GM21367 (cell line): ENCODE measurements around the gene CNPY1.

Experiments used
- ATAC-seq: cut with Tn5 transposase; IDR thresholded peaks from one replicate; pipeline ENCODE4 v1.9.1; 2021; ENCODE audit not compliant: unreplicated experiment

The CNPY1 gene

DNA sequence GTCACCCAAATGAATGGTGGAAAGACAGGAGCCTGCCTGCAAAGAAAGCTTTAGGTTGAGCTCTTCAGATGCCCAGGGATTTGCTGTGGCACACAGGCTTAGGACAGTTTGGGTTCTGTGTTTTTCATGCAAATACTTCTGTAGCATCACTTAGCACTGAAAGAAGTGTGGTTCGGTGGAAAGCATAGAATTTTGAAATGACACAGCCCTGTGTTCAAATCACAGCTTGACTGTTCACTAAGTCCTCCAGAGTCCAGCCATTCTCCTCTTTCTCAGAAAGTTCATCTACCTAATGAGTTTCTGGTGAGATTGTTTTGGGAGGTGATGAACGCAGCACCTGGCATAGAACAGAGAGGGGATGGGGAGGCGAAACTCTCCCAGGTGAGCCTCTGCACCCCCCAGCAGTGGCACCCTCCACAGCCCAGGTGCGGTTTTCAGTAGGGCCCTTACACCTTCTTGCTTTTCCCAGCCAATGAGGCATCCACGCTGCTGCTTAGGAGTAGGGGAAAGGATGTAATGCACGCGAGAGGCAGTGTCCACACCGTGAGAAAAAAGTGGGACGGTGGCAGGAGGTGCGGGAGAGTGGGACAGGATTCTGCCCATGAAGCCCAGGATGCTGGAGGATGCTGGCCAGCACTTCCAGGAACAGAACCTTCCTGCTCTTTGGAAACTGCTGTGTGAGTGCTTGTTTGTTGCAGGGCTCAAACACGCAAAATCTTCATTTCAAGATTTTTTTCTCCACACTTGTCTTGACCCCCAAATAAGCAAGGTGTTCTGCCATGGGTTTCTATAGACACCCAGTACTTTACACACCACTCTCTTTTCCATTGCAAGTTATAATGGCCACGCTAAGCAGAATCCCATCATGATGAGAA lies 76.8 kb downstream of the CNPY1 start:
- no peak for ATAC-seq

DNA sequence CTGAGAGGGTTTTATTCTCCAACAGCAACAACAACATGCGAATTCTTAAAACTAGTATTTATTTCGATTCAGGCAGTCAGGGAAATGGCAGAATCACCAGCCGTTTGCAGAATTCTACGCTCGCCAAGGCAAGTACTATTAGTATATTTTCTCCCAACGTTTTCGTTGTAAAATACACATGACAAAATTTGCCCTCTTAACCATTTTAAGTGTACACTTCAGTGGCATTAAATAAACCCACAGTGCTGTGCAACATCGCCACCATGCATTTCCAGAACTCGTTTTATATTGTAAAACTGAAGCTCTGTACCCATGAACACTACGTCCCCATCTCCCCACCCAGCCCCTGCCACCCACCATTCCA lies 77.6 kb downstream of the CNPY1 start:
- ATAC-seq = no peak

DNA sequence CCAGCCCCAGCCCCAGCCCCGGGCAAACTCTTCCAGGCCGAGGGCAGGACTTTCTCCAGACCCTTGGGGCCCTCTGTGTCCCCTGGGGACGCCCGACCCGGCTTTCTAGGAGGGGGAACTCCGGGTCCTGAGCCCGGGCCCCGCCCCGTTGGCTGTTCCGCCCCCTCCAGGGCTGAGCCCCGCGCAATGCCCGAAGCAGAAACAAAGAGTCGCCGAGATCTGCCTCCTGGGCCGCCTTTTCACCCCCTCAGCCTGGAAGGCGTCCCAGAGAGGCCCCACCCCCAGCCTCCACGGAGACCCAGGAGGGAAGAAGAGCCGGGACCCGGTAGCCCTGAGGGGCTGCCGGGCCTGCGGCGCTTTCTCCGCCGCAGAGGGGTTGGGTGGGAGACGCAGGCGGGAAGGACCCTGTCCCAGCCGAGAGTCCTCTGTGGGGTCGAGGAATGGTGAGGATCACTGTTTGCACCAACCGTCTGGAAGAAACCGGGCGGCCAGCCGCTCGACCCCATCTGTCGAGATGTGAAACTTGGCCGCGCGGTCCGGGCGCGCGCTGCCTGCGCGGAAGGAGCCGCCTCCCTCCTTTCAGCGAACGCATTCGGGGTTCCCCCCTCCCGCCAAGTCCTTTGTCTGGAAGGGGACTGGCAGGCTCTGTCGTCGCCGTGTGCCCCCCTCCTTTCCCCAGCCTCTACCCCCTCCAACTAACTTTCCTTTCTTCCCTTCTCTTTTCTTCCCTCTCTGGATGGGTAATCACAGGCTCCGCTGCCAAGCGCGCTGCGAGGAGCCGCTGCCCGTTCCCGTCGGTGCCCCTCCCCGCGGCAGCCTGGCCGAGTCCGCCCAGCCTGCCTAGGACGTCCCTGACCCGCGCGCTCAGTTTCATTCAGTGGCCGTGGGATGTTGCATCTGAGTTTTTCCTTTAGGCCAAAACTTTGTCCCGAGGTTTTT lies 78.2 kb downstream of the CNPY1 start:
- no peak for ATAC-seq

DNA sequence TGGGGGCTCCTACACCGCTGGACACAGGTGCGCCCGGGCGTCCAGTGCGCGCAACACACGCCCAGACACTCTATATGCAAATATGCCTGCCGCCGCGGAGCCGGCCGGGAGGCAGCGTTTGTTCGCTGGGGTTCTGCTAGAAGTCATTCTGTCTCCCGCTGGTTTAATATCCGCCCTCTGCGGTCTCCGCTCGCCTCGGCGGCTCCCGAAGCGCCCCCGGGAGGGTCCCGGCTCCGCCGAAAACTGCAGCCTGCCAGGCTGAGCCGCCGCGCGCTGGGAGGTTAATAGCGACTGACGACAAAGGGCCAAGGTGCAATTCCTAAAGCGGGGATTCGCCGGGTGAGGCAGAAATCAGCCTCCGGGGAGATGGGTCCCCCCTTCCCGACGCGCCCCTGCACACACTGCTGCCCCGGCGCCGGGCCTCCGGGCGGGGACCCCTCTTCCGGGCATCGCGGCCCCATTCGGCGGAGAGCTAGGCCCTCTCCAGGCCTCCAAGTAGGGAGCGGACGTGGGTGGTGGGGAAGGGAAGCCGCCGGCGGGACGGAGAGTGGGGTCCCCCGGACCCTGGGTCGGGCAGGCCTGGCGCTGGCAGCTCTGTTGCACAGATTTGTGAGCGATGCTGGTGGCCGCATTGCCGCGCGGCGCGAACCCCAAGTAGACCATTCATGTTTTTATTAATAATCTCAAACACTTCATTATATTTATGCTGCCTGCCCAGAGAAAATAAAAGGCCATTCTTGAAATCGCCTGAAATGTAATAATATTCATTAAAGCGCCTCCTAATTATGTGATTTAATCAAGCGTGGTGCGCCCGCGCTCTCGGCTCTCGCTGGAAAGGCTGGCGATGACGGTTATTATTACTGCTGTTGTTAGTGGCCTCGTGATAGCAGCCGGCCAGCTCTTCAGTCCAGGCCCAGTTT lies 79.3 kb downstream of the CNPY1 start:
- ATAC-seq = no peak

DNA sequence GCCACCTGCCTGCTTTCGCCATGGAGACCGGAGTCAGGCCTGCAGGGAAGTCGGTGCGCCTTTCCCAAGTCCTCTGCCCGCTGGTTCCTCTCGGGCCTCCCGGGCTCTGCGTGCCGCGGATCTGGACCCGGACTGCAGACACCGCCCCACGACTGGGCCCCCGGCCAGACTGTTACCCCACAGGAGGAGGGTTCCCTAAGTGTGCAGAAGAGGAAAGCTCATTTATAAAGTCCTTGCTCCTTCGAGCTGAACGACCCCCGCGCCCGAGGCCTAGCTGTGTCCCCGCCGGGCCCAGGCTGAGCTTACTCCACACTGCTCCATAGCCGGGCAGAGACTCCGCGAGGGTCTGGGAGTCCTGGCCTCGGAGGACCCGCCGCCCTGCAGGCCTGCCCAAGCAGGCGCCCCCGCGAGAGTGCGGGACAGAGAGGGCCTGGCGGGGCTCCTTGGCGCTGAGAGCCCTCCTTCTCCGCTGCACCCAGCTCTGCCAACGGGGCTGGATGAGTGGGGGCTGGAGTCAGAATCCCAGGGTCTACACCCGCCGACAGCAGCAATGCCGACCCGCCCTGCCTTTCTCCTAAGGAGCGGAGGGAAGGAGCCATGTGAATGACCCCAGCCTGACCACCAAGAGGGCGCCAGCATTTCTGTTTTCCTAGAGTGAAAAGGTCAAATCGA lies 80.1 kb downstream of the CNPY1 start:
- ATAC-seq = no peak

DNA sequence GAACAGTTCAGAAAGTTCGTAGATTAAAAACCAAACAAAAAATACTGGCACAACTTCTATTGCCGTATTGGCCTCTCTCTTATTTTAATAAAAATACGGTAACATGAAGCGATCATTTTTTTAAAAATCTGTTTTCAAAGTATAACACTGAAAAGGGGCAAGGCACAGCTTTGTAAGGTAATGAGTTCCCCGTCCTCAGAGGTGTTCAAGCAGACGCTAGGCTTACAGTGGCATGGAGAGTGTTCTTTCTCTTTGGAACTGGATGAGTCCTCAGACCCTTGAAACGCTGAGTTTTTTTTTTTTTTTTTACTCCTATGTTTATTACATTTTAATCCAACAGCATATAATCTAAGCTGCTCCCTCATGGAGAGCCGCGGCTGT lies 80.6 kb downstream of the CNPY1 start:
- ATAC-seq = no peak

DNA sequence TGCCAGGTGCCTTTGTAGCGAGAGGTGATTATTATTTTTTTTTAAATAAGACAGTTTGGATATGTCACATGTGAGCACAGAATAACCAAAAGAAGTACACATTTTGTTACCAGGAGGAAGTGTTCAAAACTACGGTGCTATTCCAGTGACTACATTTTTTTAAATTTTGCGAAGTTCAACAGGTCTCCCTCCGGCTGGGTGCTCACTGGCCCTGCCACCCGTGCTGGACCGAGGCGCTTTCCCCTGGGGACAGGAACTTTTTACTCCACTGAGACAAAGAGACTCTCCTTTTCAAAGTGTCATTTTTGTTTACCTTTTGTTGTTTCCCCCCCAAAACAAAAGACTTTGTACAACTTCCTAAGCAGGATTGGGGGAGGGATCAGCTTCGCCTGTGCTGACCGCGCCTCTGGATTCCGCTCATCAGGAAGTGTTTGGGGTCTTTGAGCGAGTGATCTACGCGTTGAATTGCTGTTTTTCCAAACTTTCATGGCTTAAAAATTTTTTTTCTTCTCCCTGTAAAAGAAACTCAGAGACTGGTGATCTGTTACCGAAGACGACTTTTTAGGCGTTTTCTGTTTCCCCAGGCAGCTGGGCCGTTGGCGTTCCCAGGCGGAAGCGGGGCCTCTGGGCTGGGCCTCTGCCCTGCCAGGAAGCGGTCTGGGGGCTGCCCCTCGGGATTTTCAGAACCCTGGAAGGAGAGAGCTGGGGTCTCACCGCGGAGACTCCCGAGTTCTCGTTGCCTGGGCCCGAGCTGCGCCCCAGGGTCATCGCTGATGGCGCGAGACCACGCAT lies 81.2 kb downstream of the CNPY1 start:
- ATAC-seq = no peak

DNA sequence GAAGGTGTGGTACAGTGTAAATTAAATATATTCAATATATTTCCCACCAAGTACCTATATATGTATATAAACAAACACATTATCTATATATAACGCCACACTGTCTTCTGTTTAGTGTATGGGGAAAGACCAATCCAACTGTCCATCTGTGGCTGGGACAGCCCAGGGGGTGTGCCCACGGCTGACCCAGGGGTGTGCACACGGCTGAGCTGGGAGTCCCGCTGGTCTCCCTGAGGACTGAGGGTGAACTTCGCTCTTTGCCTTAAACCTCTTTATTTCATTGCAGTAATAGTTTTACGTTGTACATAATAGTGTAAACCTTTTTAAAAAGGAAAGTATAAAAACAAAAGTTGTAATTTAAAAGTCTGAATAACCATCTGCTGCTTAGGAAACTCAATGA lies 82.2 kb downstream of the CNPY1 start:
- no peak for ATAC-seq

DNA sequence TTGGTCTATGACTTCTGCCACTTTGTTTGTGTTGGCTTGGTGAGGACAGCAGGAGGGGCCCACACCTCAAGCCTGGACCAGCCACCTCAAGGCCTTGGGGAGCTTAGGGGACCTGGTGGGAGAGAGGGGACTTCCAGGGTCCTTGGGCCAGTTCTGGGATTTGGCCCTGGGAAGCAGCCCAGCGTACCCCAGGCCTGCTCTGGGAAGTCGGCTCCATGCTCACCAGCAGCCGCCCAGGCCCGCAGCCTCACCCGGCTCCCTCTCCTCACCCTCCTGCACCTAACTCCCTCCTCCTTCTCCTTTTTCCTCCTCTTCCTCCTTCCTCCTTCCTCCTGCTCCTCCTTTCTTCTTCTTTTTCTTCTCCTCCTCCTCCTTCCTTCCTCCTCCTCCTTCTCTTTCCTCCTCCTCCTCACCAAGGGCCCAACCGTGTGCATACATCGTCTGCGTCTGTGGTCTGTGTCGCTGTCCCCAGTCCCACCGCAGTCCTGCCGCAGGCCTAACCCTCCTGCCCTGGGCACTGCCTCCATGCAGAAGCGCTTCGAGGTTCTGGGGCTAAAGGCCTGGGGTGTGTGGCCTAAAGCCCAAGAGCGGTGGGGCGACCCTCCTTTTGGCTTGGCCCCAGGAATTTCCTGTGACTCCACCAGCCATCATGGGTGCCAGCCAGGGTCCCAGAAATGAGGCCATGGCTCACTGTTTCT lies 83.1 kb downstream of the CNPY1 start:
- no peak for ATAC-seq

DNA sequence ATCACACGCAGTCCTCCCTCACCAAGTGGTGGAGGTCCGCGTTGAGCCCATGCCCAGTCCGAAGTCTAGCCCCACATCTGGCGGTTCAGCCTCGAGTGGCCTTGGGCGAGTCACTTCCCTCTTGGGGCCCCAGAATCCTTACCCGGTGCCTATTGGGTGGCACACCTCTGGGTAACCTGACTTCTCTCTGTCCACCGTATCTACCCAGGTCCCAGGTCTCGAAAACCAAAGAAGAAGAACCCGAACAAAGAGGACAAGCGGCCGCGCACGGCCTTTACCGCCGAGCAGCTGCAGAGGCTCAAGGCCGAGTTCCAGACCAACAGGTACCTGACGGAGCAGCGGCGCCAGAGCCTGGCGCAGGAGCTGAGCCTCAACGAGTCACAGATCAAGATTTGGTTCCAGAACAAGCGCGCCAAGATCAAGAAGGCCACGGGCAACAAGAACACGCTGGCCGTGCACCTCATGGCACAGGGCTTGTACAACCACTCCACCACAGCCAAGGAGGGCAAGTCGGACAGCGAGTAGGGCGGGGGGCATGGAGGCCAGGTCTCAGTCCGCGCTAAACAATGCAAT lies 84.1 kb downstream of the CNPY1 start:
- no peak for ATAC-seq

DNA sequence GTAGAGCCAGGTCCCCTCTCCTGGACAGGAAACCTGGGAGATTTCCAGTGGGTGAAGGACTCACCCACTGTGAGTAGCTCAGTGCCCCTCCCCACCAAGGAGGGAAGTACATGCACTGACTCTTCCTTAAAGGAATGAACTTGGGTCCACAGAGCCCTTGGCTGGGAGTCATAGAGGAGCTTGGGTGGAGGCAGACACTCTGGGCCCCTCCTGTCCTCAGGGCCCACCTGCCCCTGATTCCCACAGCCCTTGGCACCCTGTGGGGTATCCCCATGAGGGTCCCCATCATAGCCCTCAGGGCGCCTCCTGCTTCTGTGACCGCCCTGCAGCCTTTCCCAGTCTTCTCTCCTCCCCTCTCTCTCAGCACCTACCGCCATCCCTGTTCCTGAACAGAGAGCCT lies 84.7 kb downstream of the CNPY1 start:
- no peak for ATAC-seq

DNA sequence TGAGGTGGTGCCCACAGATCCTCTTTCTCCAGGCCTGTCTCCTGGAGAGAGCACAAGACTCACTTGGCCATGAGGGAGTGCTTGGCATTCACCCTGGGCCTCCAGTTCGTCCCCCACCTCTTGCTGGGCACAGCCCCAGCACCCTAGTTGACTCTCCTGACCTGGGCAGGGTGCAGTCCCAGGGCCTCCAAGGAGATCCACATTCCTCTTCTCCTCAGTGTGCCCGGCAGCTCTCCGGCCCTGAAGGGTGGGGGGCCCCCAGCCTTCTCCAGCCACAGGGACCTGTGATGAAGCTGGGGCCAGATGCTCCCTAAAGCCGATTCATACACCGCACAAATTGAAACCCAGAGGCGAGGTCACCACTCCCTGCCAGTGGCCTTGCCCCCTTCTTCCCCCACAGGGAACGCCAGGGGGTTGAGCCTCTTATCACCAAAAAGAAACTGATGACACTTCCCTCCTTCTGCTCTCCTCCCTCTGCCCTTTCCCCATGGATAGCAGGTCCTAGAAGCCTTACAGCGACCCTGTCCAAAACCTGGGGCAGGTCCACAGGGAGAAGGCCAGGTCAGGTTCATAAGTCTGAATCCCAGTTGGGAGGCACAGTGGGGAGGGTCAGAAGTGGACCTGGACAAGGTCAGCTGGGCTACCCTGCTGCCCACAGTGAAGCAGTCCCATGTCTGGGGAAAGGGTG lies 85.3 kb downstream of the CNPY1 start:
- no peak for ATAC-seq

DNA sequence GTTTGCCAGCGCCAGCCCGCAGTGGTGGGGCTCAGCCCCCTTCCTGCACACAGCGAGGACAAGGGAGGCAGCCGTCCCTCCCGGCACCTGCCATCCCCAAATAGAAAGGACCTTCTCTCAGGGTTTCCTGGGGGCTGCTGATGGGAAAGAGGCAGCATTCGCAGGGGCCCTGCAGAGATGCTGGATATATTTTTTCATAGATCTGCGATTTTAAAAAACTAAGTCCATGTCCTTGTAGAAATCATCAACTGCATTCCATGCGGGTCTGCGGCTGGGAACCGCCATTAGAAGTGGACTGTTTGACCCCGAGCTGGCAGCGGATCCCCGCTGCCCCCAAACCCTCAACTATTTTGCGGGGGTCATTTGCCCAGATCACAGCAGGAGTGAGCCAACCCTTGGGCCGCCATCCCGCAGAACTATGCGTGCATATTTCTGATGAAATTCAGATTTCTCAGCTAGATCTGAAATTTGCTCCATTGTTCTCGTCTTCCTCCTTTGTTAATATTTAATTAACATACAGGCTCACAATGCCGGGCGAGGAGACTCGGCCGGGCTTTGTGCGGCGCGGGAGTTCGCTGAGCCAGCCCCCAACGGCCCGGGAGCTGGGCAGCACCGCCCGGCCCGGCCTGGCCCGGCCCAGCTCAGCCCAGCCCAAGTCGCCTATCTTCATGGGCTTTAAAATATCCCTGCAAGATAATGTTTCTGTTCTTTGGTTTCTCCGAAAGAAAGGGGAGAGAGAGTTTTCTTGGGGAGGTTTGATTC lies 86.5 kb downstream of the CNPY1 start:
- ATAC-seq = no peak

DNA sequence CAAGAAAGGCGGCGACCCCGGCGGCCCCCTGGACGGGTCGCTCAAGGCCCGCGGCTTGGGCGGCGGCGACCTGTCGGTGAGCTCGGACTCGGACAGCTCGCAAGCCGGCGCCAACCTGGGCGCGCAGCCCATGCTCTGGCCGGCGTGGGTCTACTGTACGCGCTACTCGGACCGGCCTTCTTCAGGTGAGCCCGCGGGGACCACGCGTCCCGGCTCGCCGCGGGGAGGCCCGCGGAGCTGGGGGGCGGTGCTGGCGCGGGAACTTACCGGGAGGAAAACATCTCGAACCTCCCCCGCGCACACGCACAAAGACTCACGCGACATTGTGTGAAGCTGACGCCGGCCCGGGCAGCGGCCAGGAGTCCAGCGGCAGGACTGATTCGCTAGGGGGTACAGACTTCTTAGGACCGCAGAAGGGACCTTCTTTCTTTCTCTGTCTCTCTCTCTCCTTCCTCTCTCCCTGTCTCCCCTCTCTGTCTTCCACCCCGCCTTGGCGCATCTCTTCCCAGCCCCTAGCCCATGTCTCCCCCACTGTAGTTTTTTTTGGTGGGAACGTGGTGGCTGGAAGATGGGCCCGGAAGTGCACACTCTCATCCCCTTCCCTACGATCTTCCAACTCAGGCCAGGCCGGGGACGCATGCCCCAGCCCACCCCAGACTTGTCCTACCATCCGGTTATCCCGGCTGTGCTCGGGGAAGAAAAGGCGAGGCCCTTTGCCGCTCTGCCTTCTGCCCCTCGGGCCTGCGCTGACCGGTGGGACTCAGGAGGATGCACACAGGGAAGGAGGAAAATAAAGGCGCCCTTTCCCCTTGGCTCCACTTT lies 87.3 kb downstream of the CNPY1 start:
- no peak for ATAC-seq

DNA sequence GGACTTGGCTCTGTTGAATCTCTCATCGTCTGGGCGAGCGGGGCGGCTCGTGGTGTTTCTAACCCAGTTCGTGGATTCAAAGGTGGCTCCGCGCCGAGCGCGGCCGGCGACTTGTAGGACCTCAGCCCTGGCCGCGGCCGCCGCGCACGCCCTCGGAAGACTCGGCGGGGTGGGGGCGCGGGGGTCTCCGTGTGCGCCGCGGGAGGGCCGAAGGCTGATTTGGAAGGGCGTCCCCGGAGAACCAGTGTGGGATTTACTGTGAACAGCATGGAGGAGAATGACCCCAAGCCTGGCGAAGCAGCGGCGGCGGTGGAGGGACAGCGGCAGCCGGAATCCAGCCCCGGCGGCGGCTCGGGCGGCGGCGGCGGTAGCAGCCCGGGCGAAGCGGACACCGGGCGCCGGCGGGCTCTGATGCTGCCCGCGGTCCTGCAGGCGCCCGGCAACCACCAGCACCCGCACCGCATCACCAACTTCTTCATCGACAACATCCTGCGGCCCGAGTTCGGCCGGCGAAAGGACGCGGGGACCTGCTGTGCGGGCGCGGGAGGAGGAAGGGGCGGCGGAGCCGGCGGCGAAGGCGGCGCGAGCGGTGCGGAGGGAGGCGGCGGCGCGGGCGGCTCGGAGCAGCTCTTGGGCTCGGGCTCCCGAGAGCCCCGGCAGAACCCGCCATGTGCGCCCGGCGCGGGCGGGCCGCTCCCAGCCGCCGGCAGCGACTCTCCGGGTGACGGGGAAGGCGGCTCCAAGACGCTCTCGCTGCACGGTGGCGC lies 88.1 kb downstream of the CNPY1 start, which contains the start of gene EN2:
TSS of gene EN2 (plus strand) at position 19 of the 767 bp plus-strand sequence. CDS start at position 268, 249 bp downstream.
- ATAC-seq = no peak
